Left renal cortex interstitium (tissue), 4 donors: ENCODE data around the gene PSME1. TPM values are rescaled to one million over a fixed set of nuclear protein-coding genes. Genes with fewer than 3 reads are reported as not detected.
A peak's percentile ranks its signal among the peaks of the same experiment; 100 is the strongest.

ENCODE experiments used
- DNase-seq, 4 donors: peaks; one replicate each; pipeline ENCODE4 v3.0.0-alpha.2; 2013; ENCODE audit warnings: low read depth in 4 of 4, low spot score in 2 of 4, missing footprints in 1 of 4
- polyA plus RNA-seq, 4 donors: library from polyadenylated mRNA; unstranded; fragments of 120-200 nt; gene quantifications; one replicate each; pipeline ENCODE4 v1.2.1, GENCODE V29; 2013; ENCODE audit not compliant: insufficient read length in 4 of 4

Gene PSME1
- 100 to 1,000 TPM; 185 to 235 (median 203) TPM for polyA plus RNA-seq

DNA sequence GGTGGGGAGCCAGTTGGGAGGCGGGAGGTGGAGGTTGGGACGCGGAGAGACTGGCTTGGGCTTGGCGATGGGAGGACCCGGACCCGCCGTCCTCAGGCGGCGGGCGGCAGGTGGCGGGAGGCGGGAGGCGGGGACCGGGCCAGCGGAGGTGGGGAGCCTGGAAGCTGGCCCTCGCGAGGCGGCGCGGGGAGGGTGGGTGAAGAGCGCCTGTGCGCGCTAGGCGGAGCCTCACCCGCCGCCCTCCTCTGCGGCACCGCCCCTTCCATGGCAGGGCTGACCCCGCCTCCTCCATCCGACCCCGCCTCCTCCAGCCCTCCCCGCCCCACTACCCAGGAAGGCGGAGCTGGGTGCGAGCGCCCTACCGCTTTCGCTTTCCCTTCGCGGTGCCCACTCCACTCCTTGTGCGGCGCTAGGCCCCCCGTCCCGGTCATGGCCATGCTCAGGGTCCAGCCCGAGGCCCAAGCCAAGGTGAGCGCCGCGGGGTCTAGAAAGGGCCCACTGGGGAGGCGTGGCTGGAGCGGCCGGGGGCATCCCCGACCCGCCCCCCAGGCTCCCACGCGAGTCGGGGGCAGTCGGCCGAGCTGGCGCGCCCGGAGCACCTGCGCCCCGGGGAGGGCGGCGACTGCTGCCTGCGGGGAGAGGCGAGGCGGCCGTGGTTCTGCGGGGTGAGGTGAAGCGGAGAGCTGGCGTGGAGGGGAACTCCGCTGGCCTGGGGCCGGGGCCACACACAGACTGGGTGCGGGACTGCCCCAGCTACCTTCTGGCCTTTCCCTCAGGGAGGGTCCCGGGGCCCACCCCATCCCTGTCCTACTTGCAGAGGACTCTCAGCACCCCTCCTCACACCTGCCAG lies at the start of gene PSME1:
Gene PSME1 (plus strand): TSS at position 361 of the 850 bp plus-strand sequence. CDS start 69 bp downstream, at position 430.
- peak; percentile 62 to 83 (median 74) for DNase-seq

DNA sequence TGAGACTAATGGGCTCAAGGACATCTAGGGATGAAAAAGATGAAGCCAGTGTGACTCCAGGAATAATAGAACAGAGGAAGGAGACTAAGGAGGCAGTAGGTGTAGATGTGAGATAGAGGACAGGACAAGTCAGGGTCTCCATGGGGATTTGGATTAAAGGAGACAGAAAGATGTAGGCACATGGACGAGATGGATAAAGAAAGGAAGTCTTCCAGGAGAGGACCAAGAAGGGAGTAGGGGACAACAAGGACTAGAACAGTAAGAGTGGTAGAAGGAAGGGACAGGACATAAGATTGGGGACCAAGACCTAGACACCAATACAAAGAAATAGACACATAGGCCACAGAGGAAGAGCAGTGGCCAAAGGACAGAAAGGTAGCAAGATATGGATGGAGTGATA lies 49.0 kb upstream of the PSME1 start:
- DNase-seq: no peak

- DNase-seq: no peak
Observed at GRCh38 chr14:24088095-24088494, 47.9 kb upstream of the PSME1 start.

- no peak for DNase-seq
Observed at GRCh38 chr14:24089890-24090289, 46.1 kb upstream of the PSME1 start.

GRCh38 chr14:24092110-24092504 lies 43.9 kb upstream of the PSME1 start:
- no peak for DNase-seq

DNA sequence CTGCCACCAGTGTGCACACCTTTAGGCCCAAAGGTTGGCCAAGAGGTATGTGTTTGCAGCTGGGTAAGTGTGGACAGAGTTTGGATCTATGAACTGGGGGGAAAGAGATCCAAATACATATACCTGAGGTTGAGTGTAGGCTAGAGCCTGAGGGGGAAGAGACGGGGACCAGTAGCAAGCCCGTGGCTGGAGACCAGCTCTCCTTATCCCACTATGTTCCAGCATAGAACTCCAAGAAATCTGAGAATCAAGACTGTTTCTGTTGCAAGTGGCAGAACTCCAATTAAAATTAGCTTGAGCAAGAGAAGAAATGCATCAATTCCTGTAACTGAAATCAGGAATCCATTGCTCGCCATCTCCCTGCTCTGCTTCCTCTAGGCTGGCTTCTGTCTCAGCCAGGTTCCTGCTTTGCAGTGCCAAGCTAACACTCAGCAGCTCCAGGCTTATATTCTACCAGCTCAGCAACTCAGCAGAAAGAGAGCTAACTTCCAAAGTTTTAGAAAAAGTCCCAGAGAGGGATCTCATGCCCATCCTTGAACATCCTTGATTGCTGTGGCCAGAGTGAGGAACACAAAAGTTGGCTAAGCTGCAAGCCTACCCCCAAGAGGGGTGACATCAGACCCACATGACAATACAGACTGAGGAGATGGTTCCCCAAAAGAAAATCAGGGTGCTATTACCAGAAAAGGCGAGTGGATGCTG lies 43.3 kb upstream of the PSME1 start:
- DNase-seq: no peak

DNA sequence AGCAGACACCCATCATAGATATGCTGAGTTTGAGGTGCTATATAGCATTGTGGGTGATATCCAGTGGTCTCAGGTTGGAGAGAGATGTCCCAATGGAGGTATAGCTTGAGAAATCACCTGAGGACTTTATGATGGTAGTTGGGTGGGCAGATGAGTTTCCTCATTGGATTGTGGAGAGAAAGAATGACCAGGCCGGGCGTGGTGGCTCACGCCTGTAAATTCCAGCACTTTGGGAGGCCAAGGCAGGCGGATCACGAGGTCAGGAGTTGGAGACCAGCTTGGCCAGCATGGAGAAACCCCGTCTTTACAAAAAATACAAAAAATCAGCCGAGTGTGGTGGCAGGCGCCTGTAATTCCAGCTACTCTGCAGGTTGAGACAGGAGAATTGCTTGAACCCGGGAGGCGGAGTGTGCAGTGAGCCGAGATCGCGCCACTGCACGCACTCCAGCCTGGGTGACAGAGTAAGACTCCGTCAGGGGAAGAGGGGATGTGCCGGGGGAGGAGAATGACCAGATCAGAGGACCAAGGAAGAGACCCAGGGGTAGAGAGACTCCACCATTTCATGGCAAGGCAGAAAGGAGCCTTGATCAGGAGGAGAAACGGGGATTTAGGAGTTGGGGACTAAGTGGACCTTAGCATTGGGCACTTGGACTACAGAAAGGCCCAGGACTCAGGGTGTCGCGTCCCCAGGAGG lies 42.6 kb upstream of the PSME1 start:
- DNase-seq: no peak

DNA sequence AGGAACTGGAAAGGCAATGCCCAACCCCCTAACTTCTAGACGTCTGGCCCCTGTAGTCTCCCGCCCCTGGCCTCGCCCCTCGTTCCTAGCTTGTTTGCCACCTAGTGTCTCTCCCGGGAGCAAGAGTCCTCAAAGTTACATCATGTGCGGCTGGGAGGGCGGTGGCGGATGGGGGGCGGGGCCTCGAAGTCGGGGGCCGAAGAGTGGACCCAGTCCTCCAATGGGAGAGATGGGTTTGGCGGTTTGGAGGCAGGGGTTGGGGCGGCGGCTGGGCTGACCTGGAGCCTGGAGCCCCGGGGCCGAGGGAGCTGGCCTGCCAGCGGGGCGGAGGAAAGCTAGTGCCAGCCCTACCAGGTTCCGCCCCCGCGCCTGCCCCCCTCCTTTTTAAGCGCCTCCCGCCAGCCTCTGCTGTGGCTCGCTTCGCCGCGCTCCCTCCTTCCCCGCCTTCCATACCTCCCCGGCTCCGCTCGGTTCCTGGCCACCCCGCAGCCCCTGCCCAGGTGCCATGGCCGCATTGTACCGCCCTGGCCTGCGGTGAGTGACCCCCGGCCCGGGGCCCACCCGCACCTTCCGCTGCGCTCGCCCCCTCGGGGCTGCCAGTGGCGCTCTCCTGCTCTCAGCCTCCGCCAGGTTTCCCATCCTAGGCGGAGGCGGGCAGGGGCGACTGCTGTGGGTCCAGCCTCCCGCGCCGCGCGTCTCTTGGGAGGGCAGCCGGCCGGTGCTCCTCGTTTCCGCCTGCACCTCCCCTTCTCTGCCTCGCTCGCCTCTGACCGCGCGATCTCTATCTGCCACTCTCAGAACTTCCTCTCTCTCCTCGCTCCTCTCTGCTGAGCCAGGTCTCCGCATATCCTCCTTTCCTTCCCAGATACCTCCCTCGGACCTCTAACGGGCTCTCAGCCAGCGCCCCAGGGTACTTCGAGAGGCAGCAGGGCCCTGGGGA lies 41.8 kb upstream of the PSME1 start, which contains the start of gene PCK2:
Gene PCK2 (plus strand): TSS at position 411 of the 940 bp plus-strand sequence. CDS start 95 bp downstream, at position 506.
- DNase-seq: no peak

GRCh38 chr14:24094841-24095270 lies 41.1 kb upstream of the PSME1 start:
- no peak for DNase-seq

DNA sequence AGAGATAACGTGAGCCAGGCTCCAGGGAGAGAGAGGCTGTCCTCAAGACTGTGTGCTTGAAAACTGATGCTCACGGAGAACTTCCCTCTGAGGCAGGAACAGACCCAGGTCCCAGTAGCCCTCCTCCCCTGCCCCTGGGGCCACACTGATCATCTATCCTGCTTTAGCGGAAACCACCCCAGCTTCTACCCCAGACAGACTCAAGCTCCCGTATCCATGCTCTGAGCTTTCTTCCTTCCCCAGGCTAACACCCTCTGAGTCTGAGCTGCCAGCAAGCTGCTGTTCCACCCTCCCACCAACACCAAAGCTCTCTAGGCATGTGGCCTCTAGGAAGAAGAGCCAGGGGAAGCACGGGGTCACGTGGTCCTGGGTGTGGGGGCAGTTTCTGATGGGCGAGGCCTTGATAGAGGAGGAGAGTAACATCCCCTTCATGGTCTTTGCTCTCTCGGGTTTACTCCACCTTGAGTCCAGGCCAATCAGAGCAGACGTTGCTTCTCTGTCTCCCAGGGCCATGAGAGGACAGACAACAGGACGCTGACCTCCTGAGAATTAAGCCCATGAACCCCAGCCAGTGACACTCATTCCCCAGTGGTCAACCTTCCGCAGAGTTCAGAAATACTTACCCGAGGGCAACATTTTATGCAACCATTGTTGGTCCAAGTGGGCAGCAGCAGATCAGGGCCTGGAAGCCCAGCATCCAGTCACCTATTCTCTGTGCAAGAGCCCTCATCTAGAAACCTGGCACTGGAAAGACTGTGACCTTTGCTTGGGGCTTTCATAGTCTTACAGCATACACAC lies 40.5 kb upstream of the PSME1 start:
- no peak for DNase-seq

DNA sequence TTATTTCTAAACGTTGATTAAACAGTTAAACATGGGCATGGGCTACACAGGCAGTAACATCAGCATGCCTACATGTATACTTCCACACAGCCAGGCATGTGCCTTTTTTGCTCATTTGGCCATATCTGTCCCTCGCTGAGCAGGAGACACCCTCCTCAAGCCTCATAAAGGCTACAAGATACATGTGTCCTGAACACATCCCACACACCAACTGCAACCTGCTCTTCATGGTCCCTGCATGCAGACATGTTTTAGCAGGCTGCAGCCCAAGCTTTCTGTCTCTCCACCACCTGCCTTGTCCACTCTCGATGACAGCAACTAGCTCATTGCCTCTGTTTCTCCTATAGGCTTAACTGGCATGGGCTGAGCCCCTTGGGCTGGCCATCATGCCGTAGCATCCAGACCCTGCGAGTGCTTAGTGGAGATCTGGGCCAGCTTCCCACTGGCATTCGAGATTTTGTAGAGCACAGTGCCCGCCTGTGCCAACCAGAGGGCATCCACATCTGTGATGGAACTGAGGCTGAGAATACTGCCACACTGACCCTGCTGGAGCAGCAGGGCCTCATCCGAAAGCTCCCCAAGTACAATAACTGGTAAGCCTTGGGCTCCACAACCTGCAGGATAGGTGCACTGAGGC lies 39.3 kb upstream of the PSME1 start:
- no peak for DNase-seq

DNA sequence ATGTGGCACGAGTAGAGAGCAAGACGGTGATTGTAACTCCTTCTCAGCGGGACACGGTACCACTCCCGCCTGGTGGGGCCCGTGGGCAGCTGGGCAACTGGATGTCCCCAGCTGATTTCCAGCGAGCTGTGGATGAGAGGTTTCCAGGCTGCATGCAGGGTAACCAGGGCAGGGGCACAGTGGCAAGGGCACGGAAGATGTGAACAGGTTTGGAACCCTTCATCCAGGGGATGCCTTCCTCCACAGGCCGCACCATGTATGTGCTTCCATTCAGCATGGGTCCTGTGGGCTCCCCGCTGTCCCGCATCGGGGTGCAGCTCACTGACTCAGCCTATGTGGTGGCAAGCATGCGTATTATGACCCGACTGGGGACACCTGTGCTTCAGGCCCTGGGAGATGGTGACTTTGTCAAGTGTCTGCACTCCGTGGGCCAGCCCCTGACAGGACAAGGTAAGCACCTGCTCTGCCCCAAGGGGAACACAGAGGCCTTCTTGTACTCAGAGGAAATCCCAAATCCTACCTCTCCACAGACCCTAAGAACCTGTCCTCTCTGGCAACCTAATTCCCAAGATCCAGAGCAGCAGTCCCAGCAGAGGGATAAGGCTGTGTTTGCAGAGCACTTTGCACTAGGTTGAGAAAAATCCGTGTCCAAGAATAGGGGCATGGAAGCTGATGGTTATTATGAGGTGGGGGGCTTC lies 37.6 kb upstream of the PSME1 start:
- no peak for DNase-seq

DNA sequence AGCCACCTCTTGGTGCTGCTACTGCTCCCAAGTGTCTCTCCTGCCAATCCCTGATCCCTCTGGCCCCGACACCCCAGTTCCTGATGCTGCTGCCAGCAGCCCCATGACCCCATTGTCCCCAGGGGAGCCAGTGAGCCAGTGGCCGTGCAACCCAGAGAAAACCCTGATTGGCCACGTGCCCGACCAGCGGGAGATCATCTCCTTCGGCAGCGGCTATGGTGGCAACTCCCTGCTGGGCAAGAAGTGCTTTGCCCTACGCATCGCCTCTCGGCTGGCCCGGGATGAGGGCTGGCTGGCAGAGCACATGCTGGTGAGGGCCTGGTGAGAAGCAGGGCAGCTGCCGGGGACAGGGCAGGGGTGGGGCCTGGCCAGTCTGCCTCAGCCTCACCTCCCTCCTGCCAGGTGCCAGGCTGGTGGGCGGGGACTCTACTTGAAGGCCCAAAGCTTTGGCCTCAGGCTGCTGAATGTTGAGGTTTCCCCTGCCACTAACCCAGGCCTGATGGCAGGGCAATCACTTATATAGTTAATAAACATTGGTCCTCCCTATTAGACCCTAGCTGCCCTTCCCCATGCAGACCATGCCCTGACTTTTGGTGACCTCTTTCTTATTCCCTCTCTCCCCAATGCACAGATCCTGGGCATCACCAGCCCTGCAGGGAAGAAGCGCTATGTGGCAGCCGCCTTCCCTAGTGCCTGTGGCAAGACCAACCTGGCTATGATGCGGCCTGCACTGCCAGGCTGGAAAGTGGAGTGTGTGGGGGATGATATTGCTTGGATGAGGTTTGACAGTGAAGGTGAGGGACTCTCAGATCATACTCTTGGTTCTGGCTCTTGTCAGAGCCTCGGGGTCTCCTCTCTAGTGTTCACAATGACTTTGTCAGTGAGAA lies 36.8 kb upstream of the PSME1 start:
- DNase-seq: no peak

DNA sequence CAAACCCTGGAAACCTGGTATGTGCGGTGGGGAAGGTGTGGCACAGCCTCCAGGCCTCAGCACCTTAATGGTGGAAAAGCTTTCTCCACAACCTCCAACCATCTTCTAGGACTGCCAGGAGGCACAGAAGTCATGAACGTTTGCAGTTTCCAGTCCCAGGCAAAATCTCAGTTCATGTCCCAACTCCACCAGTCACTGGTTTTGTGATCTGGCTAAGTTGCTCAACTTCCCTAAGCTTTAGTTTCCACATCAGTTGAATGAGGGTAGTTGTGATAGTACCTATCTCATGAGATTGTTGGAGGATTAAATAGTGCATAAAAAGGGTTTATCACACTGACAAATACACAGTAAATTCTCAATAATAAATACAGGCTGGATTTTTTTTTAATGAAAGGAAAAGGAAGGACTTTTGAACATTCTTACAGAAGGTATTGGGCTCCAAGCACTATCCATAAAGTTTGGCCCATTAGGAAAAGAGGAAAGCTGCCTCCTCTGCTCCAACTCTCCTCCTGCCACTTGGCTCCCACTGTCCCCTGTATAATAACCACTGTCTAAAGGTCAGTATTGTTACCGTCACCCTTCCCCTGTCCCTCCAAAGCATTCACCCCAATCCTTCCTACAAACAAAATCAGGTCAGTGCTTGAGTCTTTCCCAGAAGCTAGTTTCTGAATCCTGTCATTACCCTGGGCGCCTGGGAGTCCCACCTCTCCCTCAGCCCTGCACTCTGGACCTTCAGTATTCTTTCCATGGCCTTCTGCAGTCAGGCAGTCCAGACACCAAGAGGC lies 35.6 kb upstream of the PSME1 start:
- no peak for DNase-seq

GRCh38 chr14:24100982-24101494 lies 35.0 kb upstream of the PSME1 start:
- no peak for DNase-seq
